Activated T-cell treated with anti-CD3 and anti-CD28 coated beads, Interleukin-2, amount 50 U/mL, for 24 hours (primary cell): ENCODE data around the gene CBR4.
"Not testable (repeated sequence)": the region's sequence is repeated elsewhere in the genome, so short reads cannot be mapped to it uniquely, and the experiment has no call there.

ENCODE experiments used
- DNase-seq: peaks from one replicate; pipeline ENCODE4 v3.0.0-alpha.2; 2020
- H3K27ac Mint-ChIP-seq: 2 replicates; pipeline ENCODE4 v1.8.0; 2020; ENCODE audit warnings: mild to moderate bottlenecking, mixed read lengths
- H3K27me3 Mint-ChIP-seq: 2 replicates; pipeline ENCODE4 v1.8.0; 2020; ENCODE audit warnings: mixed read lengths
- H3K36me3 Mint-ChIP-seq: 2 replicates; pipeline ENCODE4 v1.8.0; 2020; ENCODE audit warnings: low read depth, mixed read lengths
- H3K4me1 Mint-ChIP-seq: 2 replicates; pipeline ENCODE4 v1.8.0; 2020; ENCODE audit warnings: low read depth, mixed read lengths
- H3K4me3 Mint-ChIP-seq: 2 replicates; pipeline ENCODE4 v1.8.0; 2020; ENCODE audit warnings: mild to moderate bottlenecking, moderate library complexity, mixed read lengths
- H3K9me3 Mint-ChIP-seq: 2 replicates; pipeline ENCODE4 v1.8.0; 2020; ENCODE audit warnings: mixed read lengths

The CBR4 gene

GRCh38 chr4:169042608-169043007 is 32.6 kb upstream of the CBR4 start:
- Mint-ChIP-seq H3K36me3 (no peaks in the 10 kb centered on the region), H3K9me3 (no peaks in the 10 kb centered on the region), H3K27ac (no peak overlapping the region), H3K4me1 (no peaks in the 10 kb centered on the region), H3K4me3 (no peak overlapping the region), H3K27me3 (peaks cover 4% of the 10 kb centered on the region)
- DNase-seq: no peak

- no peak overlapping the region for H3K4me3 Mint-ChIP-seq
- no peak for DNase-seq
- H3K4me1 Mint-ChIP-seq: no peaks in the 10 kb centered on the region
- H3K36me3 Mint-ChIP-seq: no peaks in the 10 kb centered on the region
- no peak overlapping the region for H3K27ac Mint-ChIP-seq
- peaks cover 4% of the 10 kb centered on the region for H3K27me3 Mint-ChIP-seq
- no peaks in the 10 kb centered on the region for H3K9me3 Mint-ChIP-seq
Measured at GRCh38 chr4:169040559-169041261, 30.7 kb upstream of the CBR4 start.

GRCh38 chr4:169039251-169039954 is 29.3 kb upstream of the CBR4 start:
- DNase-seq: no peak
- Mint-ChIP-seq H3K4me1 (no peaks in the 10 kb centered on the region), H3K27ac (no peak overlapping the region), H3K4me3 (no peak overlapping the region), H3K27me3 (peaks cover 4% of the 10 kb centered on the region), H3K9me3 (no peaks in the 10 kb centered on the region), H3K36me3 (no peaks in the 10 kb centered on the region)

DNA sequence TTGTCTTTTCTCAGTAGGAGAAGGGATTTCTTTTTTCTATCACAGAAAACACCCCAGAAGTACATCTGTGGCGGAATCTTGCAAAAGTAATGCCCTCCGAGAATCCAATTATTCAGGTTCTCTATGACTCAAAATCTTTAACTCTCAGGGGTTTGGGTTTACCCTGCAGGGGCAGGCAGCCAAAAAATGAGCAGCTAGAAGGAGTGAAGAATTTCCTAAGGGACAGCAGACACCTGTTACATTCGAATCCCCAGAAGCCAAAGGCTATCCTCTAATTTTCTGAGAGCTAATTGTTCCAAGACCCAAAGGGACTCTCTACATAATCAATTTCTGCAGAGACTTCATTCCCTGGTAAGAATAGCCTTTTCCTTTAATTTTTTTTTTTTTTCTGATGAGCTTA is 27.5 kb upstream of the CBR4 start:
- DNase-seq: no peak
- Mint-ChIP-seq H3K27me3 (peaks cover 4% of the 10 kb centered on the region), H3K36me3 (no peaks in the 10 kb centered on the region), H3K4me3 (no peak overlapping the region), H3K27ac (no peak overlapping the region), H3K9me3 (no peaks in the 10 kb centered on the region), H3K4me1 (no peaks in the 10 kb centered on the region)

GRCh38 chr4:169035871-169036620 is 26.0 kb upstream of the CBR4 start:
- H3K27ac Mint-ChIP-seq, H3K9me3 Mint-ChIP-seq, H3K4me3 Mint-ChIP-seq, DNase-seq, H3K36me3 Mint-ChIP-seq, H3K27me3 Mint-ChIP-seq, H3K4me1 Mint-ChIP-seq: not testable (repeated sequence)

GRCh38 chr4:169033660-169034059 is 23.6 kb upstream of the CBR4 start:
- no peaks in the 10 kb centered on the region for H3K4me1 Mint-ChIP-seq

GRCh38 chr4:169032883-169033645 is 23.0 kb upstream of the CBR4 start:
- Mint-ChIP-seq H3K4me1 (no peaks in the 10 kb centered on the region), H3K9me3 (no peaks in the 10 kb centered on the region), H3K27ac (no peak overlapping the region), H3K27me3 (peaks cover 3% of the 10 kb centered on the region), H3K36me3 (no peaks in the 10 kb centered on the region), H3K4me3 (no peak overlapping the region)
- no peak for DNase-seq

More at GRCh38 chr4:169033660-169034059, 23.6 kb upstream of the CBR4 start:
- H3K36me3 Mint-ChIP-seq: no peaks in the 10 kb centered on the region
- peaks cover 3% of the 10 kb centered on the region for H3K27me3 Mint-ChIP-seq
- DNase-seq: no peak
- no peak overlapping the region for H3K4me3 Mint-ChIP-seq
- H3K27ac Mint-ChIP-seq: no peak overlapping the region
- H3K9me3 Mint-ChIP-seq: no peaks in the 10 kb centered on the region

DNA sequence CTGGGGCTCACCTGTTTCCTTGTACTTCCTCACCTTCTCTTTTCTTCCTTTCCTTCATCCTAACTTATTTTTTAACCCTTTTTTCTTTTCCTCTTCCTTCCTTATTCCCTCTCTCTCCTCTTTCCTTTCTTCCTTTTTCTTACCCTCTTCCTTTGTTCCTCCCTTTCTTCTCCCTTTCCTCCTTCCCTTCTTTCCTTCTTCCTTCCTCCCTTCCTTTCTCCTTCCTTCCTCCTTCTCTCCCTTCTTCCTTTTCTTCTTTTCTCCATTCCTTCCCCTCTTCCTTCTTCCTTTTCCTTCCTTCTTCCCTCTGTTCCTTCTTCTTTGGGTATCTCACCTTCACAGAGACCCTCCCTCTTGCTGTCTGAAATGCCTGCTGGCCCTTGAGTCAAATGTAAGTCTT is 22.1 kb upstream of the CBR4 start:
- Mint-ChIP-seq H3K4me1 (no peaks in the 10 kb centered on the region), H3K4me3 (no peak overlapping the region), H3K27me3 (peaks cover 3% of the 10 kb centered on the region), H3K36me3 (no peaks in the 10 kb centered on the region), H3K27ac (no peak overlapping the region), H3K9me3 (no peaks in the 10 kb centered on the region)
- DNase-seq: no peak

GRCh38 chr4:169031392-169031791 is 21.3 kb upstream of the CBR4 start:
- no peak overlapping the region for H3K27ac Mint-ChIP-seq
- H3K4me3 Mint-ChIP-seq: no peak overlapping the region
- peaks cover 4% of the 10 kb centered on the region for H3K27me3 Mint-ChIP-seq
- no peaks in the 10 kb centered on the region for H3K9me3 Mint-ChIP-seq
- no peaks in the 10 kb centered on the region for H3K36me3 Mint-ChIP-seq
- no peak for DNase-seq
- H3K4me1 Mint-ChIP-seq: no peaks in the 10 kb centered on the region

GRCh38 chr4:169030562-169030982 is 20.5 kb upstream of the CBR4 start:
- Mint-ChIP-seq H3K27me3 (peaks cover 8% of the 10 kb centered on the region), H3K4me1 (no peaks in the 10 kb centered on the region), H3K9me3 (no peaks in the 10 kb centered on the region), H3K27ac (no peak overlapping the region), H3K4me3 (no peak overlapping the region), H3K36me3 (no peaks in the 10 kb centered on the region)
- no peak for DNase-seq

GRCh38 chr4:169029947-169030346 is 19.9 kb upstream of the CBR4 start:
- H3K9me3 Mint-ChIP-seq: no peaks in the 10 kb centered on the region
- no peaks in the 10 kb centered on the region for H3K4me1 Mint-ChIP-seq
- DNase-seq: no peak
- peaks cover 10% of the 10 kb centered on the region for H3K27me3 Mint-ChIP-seq
- H3K27ac Mint-ChIP-seq: no peak overlapping the region
- no peaks in the 10 kb centered on the region for H3K36me3 Mint-ChIP-seq
- no peak overlapping the region for H3K4me3 Mint-ChIP-seq

DNA sequence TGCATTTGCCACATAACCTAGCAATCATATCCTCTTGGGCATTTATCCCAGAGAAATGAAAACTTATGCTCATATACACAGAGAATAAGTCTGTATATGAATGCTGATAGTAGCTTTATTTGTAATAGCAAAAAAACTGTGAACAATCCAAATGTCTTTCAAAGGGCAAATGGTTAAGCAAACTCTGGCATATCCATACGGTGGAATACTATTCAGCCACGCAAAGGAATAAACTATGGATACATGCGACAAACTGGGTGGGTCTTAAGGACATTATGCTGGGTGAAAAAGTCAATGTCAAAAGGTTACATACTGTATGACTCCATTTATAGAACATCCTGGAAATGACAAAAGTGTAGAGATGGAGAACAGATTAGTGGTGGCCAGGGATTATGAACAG is 17.6 kb upstream of the CBR4 start:
- H3K27me3 Mint-ChIP-seq: peaks cover 10% of the 10 kb centered on the region
- H3K4me1 Mint-ChIP-seq: no peaks in the 10 kb centered on the region
- DNase-seq: no peak
- no peaks in the 10 kb centered on the region for H3K36me3 Mint-ChIP-seq
- no peaks in the 10 kb centered on the region for H3K9me3 Mint-ChIP-seq
- no peak overlapping the region for H3K27ac Mint-ChIP-seq
- H3K4me3 Mint-ChIP-seq: no peak overlapping the region

DNA sequence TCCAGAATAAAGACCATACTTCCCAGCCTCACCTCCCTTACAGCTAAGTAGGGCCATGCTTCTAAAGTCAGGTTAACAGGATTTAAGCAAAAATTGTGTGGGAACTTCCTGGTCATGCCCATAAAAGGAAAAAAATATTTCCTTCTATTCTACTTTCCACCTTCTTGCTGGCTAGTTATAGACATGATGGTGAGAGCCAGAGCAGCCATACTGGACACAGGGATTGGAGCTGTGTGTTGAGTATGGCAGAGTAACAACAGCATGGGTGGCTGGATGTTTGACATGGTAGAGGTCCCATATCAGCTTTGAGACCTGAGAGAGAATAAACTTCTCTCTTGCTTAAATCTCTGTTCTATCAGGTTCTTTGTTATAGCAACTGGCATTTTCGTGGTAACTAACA is 15.1 kb upstream of the CBR4 start:
- H3K9me3 Mint-ChIP-seq: no peaks in the 10 kb centered on the region
- H3K27ac Mint-ChIP-seq: no peak overlapping the region
- H3K36me3 Mint-ChIP-seq: no peaks in the 10 kb centered on the region
- H3K4me1 Mint-ChIP-seq: no peaks in the 10 kb centered on the region
- H3K27me3 Mint-ChIP-seq: peaks cover 16% of the 10 kb centered on the region
- no peak overlapping the region for H3K4me3 Mint-ChIP-seq
- no peak for DNase-seq

- no peaks in the 10 kb centered on the region for H3K4me1 Mint-ChIP-seq
Measured at GRCh38 chr4:169024762-169025161, 14.7 kb upstream of the CBR4 start.

More at GRCh38 chr4:169024762-169025161, 14.7 kb upstream of the CBR4 start:
- H3K27me3 Mint-ChIP-seq: peaks cover 18% of the 10 kb centered on the region
- no peak overlapping the region for H3K4me3 Mint-ChIP-seq
- no peak overlapping the region for H3K27ac Mint-ChIP-seq
- no peaks in the 10 kb centered on the region for H3K36me3 Mint-ChIP-seq
- DNase-seq: no peak
- H3K9me3 Mint-ChIP-seq: no peaks in the 10 kb centered on the region
